T-helper 1 cell treated with Interleukin-12 subunit alpha and Interleukin-12 subunit beta and Interleukin-4 antibody, amounts not matched to agents 30 ng/mL and 1 ng/mL, for 36 hours (primary cell): ENCODE results near the gene ALKBH2. TPM values are rescaled to one million over a fixed set of nuclear protein-coding genes. Genes with fewer than 3 reads are reported as not detected.

ENCODE experiments used
- intact Hi-C: fragments of 100-400 bp; cut with micrococcal nuclease; formaldehyde crosslinking; loops from one replicate; pipeline ENCODE4 v1.15.1; 2024
- total RNA-seq: library from RNA; stranded (reverse); gene quantifications from 2 replicates; pipeline ENCODE4 v1.2.3, GENCODE V29; 2022

The ALKBH2 gene
- 17.0 and 18.6 TPM in 2 replicates for total RNA-seq

DNA sequence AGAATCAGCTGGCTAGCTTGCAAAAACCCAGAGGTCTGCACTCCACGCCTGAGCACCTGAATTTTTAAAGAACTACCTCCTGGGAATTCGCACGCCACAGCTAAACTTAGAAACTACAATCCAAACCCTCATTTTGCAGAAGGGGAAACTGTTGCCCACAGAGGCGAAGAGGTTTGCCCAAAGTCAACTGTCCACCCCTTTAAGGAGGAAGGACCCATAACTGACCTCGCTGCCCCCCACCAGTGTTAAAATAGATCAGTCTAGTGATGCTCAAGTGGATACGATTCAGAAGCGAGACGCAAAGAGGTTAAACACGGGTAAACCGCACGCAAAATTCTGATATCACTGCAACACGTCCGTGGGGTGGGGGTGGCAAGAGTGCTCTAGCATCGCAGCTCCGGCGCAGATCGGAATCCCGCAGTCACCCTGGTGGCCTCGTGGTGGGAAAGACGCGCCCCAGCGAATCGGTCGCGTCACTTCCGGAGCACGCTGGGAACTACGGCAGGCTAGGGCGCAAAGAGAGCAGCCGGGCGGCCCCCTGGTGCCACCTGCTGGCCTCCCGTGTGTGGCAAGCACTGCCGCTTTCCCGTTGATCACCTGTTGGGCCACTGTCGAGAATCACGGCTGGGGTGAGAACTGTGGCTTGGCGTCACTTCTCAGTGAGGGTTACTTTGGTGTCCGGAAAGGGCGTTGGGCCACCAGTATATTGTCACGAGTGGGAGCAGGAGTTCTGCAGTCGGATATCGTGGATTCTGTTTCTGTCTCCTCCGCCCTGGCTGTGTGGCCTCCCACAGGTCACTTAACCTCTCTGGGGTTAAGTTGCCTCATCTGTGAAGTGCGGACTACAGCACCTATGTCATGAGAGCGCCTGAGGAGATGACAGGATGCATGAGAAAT is at the start of gene ALKBH2:
ALKBH2 (minus strand) TSS at position 451 of the 897 bp plus-strand sequence. CDS start 686 bp downstream, outside the sequence.
- intact Hi-C loops, result loop anchor here (1.0 to 10.0 kb wide), 15 partner anchors 40 to 1178 kb away; partner anchors contain the start of genes CORO1C, FICD and SSH1

DNA sequence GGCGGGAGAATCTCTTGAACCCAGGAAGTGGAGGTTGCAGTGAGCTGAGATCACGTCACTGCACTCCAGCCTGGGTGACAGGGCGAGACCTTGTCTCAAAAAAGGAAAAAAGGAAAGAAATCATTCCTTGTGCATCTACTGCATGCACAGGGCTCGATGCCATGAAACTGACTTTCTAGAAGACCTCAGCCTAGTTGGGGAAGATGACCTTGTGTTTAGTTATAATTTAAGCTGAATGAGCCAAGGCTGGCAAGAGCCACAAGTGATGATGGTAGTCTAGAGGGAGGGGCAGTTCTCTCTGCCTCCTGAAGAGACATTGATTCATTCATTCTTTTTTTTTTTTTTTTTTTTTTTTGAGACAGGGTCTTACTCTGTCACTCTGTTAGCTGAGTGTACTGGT is 47.3 kb upstream of the ALKBH2 start:
- intact Hi-C loops, result no loop called here

DNA sequence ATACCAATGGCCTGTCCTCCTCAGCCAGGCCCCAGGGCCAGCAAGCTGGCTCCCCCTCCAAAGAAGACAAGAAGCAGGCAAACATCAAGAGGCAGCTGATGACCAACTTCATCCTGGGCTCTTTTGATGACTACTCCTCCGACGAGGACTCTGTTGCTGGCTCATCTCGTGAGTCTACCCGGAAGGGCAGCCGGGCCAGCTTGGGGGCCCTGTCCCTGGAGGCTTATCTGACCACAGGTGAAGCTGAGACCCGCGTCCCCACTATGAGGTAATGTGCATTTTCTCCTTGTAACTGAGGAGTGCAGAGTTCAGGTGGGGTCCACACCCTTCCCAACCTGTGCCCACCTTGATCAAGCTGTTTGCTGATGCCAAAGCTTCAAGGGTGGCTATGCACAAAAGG is 46.5 kb upstream of the ALKBH2 start:
- intact Hi-C loops, result no loop called here

DNA sequence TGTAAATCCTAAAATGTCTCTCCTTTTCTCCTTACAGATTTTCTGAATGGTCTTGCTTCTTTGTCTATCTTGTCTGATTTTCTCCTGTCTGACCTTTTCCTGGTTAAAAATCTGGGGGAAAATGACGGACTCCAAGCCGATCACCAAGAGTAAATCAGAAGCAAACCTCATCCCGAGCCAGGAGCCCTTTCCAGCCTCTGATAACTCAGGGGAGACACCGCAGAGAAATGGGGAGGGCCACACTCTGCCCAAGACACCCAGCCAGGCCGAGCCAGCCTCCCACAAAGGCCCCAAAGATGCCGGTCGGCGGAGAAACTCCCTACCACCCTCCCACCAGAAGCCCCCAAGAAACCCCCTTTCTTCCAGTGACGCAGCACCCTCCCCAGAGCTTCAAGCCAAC is 46.1 kb upstream of the ALKBH2 start:
- intact Hi-C loops, result no loop called here

DNA sequence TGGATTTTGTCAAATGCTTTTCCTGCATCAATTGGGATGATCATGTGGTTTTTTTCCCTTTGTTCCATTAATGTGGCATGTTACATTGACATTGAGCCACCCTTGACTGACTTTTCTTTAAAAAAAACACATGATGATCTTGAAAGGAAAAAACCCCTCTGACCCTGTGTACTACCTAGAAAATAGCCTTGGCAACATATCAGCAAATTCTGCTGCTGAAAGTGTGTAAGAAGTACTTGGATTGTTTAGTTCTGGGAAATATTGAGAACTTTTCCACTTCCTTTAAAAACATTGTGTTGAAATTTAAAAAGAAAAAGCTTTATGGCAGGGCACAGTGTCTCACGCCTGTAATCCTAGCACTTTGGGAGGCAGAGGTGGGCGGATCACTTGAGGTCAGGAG is 43.8 kb upstream of the ALKBH2 start:
- intact Hi-C loops, result no loop called here

DNA sequence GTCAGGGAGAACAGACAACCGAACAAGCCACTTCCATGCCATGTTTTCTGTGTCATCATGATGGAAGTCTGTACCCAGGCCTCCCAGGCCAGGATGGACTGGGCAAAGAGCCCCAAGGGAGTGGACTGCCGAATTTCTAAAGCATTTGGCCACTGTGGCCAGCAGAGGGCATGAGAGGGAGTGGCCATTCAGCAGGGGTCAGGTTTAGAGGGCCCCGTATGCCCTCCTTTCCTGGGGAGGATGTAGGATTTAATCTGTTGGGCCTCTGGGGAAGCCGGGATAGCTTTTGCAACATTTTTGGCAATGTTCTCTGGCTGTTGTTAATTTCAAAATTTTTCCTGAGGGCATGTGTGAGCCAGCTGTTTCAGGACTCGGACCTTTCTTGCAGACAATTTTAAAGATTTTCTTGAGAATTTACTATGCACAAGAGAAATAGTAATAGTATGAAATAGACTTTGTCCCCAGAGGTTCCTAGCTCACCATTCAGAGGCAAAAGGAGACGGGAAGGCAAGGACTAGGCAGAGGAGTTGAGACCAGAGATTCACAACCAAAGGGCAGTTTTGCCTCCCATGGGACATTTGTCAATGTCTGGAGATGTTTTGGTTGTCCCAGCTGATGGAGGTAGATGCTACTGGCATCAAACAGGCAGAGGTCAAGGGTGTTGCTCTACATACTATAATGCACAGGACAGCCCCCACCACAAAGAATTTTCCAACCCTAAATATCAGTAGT is 41.1 kb upstream of the ALKBH2 start:
- intact Hi-C loops, result no loop called here

DNA sequence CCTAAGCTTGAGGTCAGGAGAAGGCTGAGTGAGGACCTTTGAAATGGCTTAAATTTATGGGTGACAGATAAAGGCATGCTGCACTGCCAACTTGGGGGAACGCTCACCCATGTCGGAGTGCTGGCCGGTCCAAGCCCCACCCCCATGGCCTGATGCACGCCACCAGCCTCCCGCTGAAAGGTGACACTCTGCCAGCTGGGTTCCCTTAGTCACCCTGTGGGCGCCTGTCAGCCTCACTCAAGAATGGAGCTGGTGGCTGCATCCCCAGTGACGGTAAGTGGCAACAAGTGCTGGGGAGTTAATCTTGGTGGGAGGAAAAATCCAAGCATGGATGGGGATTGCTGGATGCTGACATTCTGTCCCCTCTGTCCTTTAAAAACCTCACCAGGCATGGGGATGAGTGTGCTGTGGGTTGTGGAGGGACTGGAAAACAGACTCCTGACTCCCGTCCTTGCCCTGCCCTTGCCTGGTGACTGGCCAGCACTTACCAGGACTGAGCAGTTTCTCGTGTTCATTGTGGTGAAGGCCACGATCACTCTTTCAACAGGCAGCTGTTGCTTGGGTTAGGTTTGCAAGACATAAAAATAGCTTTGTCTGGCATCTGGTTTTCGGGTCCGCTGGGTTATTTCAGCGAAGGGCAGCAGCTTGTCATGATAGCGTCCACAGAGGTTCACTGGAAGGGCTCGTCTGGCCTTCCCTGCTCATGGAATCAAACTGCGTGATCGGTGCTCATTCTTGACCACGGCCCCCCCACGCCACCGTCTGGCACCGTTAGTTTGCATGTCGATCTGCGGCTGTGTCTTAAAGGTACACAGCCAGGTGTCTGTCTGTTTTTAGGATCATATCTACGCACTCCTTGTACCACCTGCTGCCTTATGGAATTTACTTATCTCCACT is 38.1 kb upstream of the ALKBH2 start:
- intact Hi-C loops, result no loop called here

DNA sequence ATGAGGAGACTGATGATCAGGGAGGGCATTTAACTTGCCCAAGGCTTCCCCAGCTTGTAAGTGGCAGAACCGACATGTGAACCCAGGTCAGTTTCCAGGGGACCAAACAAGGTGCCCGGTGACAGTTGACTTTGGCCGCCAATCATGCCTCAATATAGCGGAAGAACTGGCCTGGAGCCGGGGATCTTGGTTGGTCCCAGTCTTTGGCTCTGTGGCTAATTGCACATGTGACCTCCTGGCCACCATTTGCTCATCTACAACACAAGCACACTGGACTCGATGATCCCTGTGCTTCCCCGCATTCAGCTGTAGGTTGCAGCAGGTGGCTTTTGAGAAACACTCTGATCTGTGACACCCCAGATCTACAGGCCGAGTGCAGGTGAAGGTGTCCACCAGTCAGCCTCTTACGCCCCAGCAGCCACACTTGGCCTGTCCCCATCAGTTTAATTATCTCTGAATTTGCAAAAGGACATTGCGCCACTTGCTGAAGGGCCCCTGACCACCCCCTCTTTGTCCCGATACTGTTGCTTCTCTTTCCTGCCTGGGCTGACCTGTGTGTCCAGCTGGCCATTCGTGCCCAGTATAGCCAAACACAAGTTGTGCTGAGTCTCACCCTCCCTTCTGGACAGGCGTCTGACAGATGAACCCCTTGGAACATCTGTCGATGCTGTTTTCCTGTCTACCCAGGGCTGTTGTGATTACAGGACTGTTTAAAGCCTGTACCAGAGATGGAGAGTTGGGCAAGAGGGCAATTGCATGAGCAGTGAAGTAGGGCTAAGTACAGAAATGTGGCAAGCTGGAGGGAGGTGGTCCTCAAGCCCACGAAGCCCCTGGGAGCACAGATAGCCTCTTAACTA is 37.3 kb upstream of the ALKBH2 start:
- intact Hi-C loops, result no loop called here

DNA sequence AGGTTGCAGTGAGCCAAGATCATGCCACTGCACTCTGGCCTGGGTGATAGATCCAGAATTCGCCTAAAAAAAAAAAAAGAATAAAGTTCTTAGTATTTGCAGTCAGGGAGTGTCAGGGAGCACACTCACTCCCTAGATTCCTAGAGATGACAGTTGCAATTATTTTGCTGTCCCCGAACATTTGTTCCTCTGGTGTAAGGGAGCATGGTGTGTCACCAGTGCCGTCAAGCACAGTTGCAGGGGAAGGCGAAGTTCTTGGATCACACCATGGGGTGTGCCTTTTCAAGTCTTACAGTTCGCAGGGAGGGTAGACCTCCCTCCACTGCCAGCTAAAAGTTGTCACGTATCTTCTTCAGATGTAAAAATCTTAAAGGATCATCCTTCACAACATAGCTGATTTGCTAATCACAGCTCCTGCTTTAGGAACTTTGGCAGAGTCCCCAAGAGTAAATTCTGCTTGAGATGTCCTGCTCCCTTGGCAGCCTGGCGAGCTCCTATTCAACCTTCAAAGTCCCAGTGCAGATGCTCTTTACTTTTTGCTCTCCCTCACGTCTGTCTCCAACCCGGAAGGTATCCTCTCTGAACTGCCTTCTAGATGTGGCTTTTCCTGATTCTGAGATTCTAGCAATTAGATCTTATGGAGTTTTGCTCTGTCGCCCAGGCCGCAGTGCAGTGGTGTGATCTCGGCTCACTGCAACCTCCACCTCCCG is 34.4 kb upstream of the ALKBH2 start:
- intact Hi-C loops, result no loop called here

DNA sequence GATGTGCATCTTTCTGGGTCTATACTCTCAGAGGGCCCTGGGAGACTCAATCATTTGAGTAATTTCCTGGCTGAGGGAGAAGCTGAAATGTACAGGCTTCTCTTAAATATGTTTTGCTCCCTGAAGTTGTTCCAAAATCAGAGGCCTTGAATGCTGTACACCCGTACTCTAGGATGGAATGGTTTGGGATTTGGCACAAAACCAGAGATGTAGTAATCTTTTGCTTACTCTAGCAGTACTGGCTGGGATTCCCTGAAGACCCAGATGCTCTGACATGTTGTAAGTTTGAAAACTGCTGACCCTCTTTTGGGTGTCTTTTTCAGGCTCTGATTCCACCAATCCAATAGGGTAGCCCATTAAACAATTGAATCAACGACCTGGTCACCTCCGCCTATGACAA is 33.5 kb upstream of the ALKBH2 start:
- intact Hi-C loops, result no loop called here

DNA sequence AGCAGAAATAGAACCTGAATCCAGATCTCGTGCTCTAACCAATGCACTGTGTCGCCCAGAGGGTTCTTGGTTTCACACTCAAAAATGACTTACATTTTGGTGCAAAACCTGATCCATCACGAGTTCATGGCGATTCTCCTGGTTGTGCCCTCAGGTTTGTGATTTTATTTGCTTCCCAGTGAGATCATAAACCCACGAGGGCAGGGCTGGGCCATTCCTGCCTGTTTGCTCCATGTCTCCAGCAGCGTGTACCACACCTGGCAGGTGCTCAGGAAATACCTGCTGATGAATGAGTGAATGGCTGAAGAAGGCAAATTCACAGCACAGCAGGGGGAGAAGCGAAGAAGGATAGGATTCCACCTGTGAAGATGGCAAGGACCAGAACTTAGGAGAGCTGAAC is 32.5 kb upstream of the ALKBH2 start:
- intact Hi-C loops, result no loop called here

DNA sequence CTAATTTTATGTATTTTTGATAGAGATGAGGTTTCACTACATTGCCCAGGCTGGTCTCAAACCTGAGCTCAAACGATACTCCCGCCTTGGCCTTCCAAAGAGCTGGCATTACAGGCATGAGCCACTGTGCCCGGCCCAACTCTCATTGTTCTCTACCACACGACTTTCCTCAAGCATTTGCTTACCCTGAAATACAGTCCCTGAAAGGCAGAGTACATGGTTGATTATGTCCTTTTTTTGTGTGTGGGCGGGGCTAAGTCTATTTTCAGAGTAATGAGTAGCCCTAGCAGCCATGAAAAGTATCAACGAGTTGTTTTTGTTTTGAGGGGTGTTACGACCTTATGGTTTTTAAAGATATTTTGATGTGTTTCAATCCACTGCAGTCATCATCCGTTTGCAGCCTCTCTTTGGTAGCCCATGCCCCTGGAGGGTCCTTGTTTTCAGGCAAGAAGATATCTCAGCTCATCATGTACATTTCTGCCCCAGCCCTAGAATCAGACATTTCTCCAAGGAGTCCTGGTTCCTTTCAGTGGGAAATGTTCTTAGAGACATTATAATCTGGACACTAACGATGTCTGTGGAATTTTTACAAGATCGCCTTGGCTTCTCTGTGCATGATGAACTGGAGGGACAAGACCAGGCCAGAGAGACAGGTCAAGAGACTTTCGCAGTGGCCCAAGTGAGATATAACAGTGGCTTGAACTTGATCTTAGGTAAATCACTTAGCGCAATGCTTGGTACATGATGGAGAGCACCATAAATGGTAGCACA is 31.8 kb upstream of the ALKBH2 start:
- intact Hi-C loops, result no loop called here

DNA sequence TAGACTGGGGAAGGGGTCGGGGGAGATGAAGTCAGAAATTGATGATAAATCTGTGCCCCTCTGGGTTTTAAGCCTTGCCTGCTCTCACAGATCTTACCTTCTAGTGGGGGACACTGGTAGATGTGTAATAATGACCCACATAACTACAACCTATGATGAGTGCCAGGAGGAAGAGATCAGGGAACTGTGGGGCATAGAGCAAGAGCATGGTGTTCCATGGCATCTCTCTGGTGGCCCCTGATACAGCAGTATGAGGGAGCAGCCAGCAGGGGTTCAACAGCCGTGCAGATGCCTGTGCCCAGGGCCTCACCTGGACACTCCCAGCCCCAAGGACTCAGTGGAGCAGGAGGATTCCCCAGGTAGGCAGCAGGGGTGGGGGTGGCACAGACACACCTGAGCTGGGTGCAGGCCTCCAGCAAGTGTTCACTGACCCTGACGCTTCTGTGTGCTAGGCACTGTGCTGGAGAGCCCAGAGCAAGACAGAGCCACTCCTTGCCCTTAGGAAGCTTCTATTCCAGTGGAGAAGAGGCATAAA is 28.1 kb upstream of the ALKBH2 start:
- intact Hi-C loops, result no loop called here

DNA sequence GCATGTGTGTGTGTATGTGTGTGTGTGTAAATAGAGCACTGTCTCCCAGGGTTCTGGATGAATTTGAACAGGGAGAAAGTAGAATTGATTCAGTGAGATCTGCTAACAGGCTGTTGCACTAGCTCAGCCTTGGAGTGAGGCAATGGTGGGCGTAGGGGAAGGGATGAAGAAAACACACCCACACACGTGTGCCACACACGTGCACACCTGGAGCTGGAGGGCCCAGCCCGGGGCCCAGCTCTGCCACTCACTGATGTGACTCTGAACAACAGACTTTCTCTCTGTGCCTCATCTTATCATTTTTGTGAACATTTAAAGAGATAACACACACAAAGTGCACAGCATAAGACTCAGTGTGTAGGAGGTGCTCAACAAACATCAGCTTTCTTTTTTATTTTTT is 27.3 kb upstream of the ALKBH2 start:
- intact Hi-C loops, result no loop called here

DNA sequence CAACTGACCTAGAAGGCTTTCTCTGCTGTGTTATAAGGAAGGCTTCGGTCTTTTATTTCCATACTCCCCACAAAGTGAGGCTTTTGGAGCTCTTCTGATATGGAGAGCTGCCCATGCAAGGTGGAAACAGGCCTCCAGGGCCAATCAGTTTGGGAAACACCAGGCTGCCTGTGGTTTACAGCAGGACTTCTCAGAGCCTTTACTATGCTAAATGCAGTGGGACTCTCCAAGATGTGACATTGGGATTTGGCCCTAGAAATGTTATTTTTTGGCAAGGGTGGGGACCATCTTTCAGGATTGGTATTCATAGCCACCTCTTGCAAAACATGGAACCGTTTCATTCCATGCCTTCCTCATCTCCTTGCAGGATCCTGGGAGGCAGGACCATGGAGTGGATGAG is 26.8 kb upstream of the ALKBH2 start:
- intact Hi-C loops, result no loop called here

DNA sequence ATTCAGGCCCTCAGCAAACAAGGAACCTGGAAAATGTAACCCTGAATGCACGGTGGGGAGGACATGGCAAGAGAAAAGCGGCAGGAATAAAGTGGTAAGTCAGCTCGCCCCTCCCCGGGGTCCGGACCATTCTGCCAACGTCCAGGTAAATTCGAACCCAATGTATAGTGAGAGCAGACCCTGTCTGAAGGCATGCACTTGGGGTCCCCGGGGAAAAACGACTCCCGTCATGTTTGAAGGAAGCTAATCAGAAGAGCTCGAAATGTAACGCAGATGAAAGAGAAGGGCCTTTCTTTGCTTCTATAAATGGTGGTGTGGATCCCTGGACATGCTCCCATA is 23.3 kb upstream of the ALKBH2 start:
- intact Hi-C loops, result no loop called here

DNA sequence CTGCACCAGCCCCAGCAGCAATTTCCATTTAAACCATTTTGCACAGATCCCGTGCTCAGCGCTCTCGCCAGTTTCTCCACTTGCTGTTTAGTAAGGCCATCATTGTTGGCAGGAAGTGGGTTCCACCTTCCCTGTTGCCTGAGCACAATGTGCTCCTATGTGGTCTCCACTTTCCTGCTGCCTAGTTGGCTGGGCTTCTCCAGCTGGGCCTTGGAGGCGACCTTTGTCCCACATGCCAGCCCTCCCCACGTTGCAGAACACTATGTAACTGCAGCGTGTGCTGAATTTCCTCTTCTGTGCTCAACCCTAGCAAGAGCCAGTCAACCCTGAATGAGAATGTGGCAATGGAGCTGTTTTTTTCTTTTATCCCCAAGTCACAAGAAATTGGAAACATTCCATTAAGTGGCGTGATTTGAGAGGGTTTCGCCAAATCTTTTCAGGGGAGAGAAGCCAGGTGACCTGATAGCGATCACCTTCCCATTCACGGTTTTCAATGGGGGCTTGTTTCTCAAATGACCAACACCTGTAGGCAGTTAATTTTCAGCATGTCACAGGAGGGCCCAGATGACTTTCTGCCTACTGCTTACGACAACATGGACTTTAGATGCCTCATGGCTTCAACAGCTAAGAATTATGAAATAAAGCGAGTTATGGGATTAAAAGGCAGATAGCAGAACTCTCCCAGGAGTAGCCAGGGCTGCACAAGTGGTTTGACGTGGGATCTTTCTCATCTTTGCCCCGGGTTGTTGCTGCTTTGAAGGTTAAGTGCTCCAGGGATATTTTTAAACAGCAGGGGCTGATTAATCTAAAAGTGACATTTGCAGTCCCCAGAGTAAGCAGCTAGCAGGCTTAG is 22.7 kb upstream of the ALKBH2 start, which contains the start of gene ACACB:
ACACB (plus strand) TSS at position 830 of the 853 bp plus-strand sequence. CDS start 22,819 bp downstream, outside the sequence.
- intact Hi-C loops, result no loop called here

DNA sequence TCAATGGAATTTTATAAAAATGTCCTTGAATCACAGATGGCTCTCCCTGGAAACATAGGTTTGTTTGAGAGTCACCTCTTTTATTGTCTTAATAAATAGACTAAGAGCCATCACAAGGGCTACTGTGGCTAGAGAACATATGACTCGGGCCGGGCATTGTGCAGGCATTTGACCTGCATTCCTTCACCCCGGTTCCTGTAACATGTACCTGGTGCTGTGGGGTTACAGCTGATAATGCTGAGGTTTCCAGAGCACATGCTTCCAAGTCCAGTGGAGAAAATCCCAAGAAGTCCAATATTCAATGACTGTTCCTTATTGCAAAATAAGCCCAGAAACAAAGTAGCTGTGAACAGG is 22.1 kb upstream of the ALKBH2 start:
- intact Hi-C loops, result no loop called here
